ENCODE measurements around the gene EIPR1. TPM values are rescaled to one million over a fixed set of nuclear protein-coding genes. Genes with fewer than 3 reads are reported as not detected.

EIPR1 gene
- total RNA-seq, 1 experiment from 2014 or later, result 27.8 TPM

GRCh38 chr2:3254442-3254941 lies 123.1 kb downstream of the EIPR1 start:
- Histone ChIP-seq H3K14ac (ENCODE audit: insufficient read depth, low read length) (no peak overlapping the region), H4K8ac (replicated peaks; ENCODE audit: insufficient read length, low read depth, low read length) (no peak overlapping the region), H3K27ac (ENCODE audit: insufficient read length, low read depth, low read length) (no peak overlapping the region), H3K4me2 (ENCODE audit: insufficient read depth, insufficient read length, low read length) (no peak overlapping the region), H2BK15ac (ENCODE audit: low read depth, low read length) (no peak overlapping the region), H2BK12ac (ENCODE audit: insufficient read length, low read depth, low read length) (no peak overlapping the region), H3K4me1 (ENCODE audit: insufficient read depth, low read length) (no peaks in the 10 kb centered on the region; the same call in 1 of the 2 replicates), H3K79me2 (ENCODE audit: insufficient read depth, low read length) (no peaks in the 10 kb centered on the region), H4K5ac (ENCODE audit: insufficient read length, low read depth, low read length) (no peak overlapping the region), H3K18ac (ENCODE audit: insufficient read length, low read depth, low read length) (no peak overlapping the region), H3K56ac (ENCODE audit: insufficient read length, low read depth, low read length) (no peak overlapping the region), H3T11ph (ENCODE audit: low read length) (no peak overlapping the region), H2AFZ (ENCODE audit: low read length) (no peak overlapping the region), H3K79me1 (ENCODE audit: insufficient read depth, low read depth, low read length, poor library complexity, severe bottlenecking) (no peaks in the 10 kb centered on the region), H4K20me1 (ENCODE audit: control insufficient read depth, insufficient read depth, insufficient read length) (no peaks in the 10 kb centered on the region), H3K23me2 (ENCODE audit: insufficient read length, low read depth, low read length, poor library complexity, severe bottlenecking) (no peaks in the 10 kb centered on the region), H3K9ac (ENCODE audit: extremely low read depth, insufficient read length, low read length) (no peak overlapping the region), H3K23ac (ENCODE audit: insufficient read length, low read depth, low read length) (no peak overlapping the region), H3K27me3 (ENCODE audit: insufficient read depth, low read length) (no peaks in the 10 kb centered on the region), H2BK120ac (ENCODE audit: low read depth, low read length, poor library complexity, severe bottlenecking) (no peak overlapping the region), H3K4ac (ENCODE audit: low read depth, low read length) (no peak overlapping the region), H3K9me3 (ENCODE audit: control insufficient read depth, low read depth, low read length) (peaks cover 12% of the 10 kb centered on the region), H4K91ac (ENCODE audit: insufficient read length, low read depth, low read length) (no peak overlapping the region), H2BK5ac (ENCODE audit: insufficient read length, low read length) (no peak overlapping the region), H2AK5ac (ENCODE audit: insufficient read length, low read length) (no peak overlapping the region), H2BK20ac (ENCODE audit: low read depth, low read length, poor library complexity, severe bottlenecking) (no peak overlapping the region)
- Mint-ChIP-seq H3K4me1 (peaks cover 6 to 18% of the 10 kb centered on the region in 2 experiments), H3K9me3 (peaks cover 13 to 17% of the 10 kb centered on the region in 2 experiments), H3K36me3 (ENCODE audit: insufficient read depth in 1 of 3, low read depth in 3 of 3) (peaks cover 20 to 28% (median 27%) of the 10 kb centered on the region in 3 experiments), H3K27me3 (ENCODE audit: low read depth) (no peaks in the 10 kb centered on the region; the same call in 1 of the 2 replicates), H3K4me3 (no peak overlapping the region), H3K27ac (peak overlapping the region in 1 of 3 experiments; percentile 83; a peak in 2 of 7 replicates)
- DNase-seq, result no peak
- WGBS (ENCODE audit: extremely low coverage, insufficient read length, low lambda C conversion rate), result no CpG with 5 or more reads among the region's 10 CpGs
- TF ChIP-seq CTCF (conservative IDR thresholded peaks at IDR 0.05), result no peak
